ENCODE data around the gene CEP57L1. TPM values are rescaled to one million over a fixed set of nuclear protein-coding genes. Genes with fewer than 3 reads are reported as not detected.

CEP57L1 gene
- polyA plus RNA-seq, 2 donors: 3.1 to 4.8 TPM

GRCh38 chr6:109202409-109203264 is 107.3 kb downstream of the CEP57L1 start:
- Histone ChIP-seq H3K4me3 (ENCODE audit: low read depth in 1 of 2, low read length in 2 of 2) (no peak overlapping the region), H3K27me3 (ENCODE audit: control insufficient read depth in 1 of 2, insufficient read depth in 2 of 2, low read length in 2 of 2) (no peaks in the 10 kb centered on the region), H3K4me1 (ENCODE audit: control insufficient read depth in 2 of 2, insufficient read depth in 2 of 2, low read length in 1 of 2) (no peaks in the 10 kb centered on the region), H3K36me3 (ENCODE audit: control insufficient read depth in 2 of 2, insufficient read depth in 2 of 2, low read length in 1 of 2) (no peaks in the 10 kb centered on the region), H3K27ac (ENCODE audit: low read depth in 2 of 2, low read length in 1 of 2) (no peak overlapping the region), H3K9me3 (ENCODE audit: control insufficient read depth in 2 of 2, insufficient read depth in 1 of 2, low read depth in 1 of 2, low read length in 1 of 2) (no peaks in the 10 kb centered on the region)
- WGBS, 2 donors: 83 to 85% methylated on average over 5 of the region's 5 CpGs

DNA sequence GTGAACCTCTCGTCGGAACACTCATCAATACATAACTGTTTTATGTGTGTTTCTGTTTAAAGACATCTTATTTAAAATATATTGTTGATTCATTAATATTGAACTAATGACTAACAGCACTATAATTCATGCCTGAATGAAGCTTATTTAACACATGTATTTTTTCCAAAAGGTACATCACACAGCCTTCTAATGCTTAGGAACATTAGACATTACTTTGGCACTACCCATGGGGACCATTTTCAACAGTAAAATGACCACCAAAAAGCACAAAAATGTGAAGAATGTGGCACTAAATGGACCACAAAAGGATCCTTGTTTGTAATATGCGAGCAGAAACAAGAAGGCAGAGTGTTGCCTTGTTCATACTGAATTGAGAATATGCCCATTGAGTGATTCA is 109.2 kb downstream of the CEP57L1 start:
- 69 to 70% methylated on average over 3 of the region's 3 CpGs for WGBS, 2 donors
- Histone ChIP-seq H3K27ac (ENCODE audit: low read depth in 2 of 2, low read length in 1 of 2) (no peak overlapping the region), H3K9me3 (ENCODE audit: control insufficient read depth in 2 of 2, insufficient read depth in 1 of 2, low read depth in 1 of 2, low read length in 1 of 2) (no peaks in the 10 kb centered on the region), H3K36me3 (ENCODE audit: control insufficient read depth in 2 of 2, insufficient read depth in 2 of 2, low read length in 1 of 2) (no peaks in the 10 kb centered on the region), H3K4me1 (ENCODE audit: control insufficient read depth in 2 of 2, insufficient read depth in 2 of 2, low read length in 1 of 2) (no peaks in the 10 kb centered on the region), H3K4me3 (ENCODE audit: low read depth in 1 of 2, low read length in 2 of 2) (no peak overlapping the region), H3K27me3 (ENCODE audit: control insufficient read depth in 1 of 2, insufficient read depth in 2 of 2, low read length in 2 of 2) (no peaks in the 10 kb centered on the region)

GRCh38 chr6:109212683-109213082 is 117.4 kb downstream of the CEP57L1 start:
- no peak overlapping the region for H3K4me3 ChIP-seq (ENCODE audit: low read depth in 1 of 2, low read length in 2 of 2)
- no peaks in the 10 kb centered on the region for H3K4me1 ChIP-seq (ENCODE audit: control insufficient read depth in 2 of 2, insufficient read depth in 2 of 2, low read length in 1 of 2)
- H3K9me3 ChIP-seq (ENCODE audit: control insufficient read depth in 2 of 2, insufficient read depth in 1 of 2, low read depth in 1 of 2, low read length in 1 of 2): no peaks in the 10 kb centered on the region
- no peak overlapping the region for H3K27ac ChIP-seq (ENCODE audit: low read depth in 2 of 2, low read length in 1 of 2)
- WGBS, 2 donors: 64 to 65% methylated on average over 1 of the region's 1 CpG
- no peaks in the 10 kb centered on the region for H3K27me3 ChIP-seq (ENCODE audit: control insufficient read depth in 1 of 2, insufficient read depth in 2 of 2, low read length in 2 of 2)
- H3K36me3 ChIP-seq (ENCODE audit: control insufficient read depth in 2 of 2, insufficient read depth in 2 of 2, low read length in 1 of 2): no peaks in the 10 kb centered on the region

Other genes with a start within 250 kb of the CEP57L1 start
- gene ARMC2, start 247.1 kb upstream of the CEP57L1 start, polyA plus RNA-seq: 1 to 10 TPM; 1.0 to 1.1 TPM
- 10 to 100 TPM; 11.1 to 14.8 TPM for gene SESN1, start 661 bp upstream of the CEP57L1 start, polyA plus RNA-seq